Mesodermal cell (in vitro differentiated cells): Measurements from ENCODE around the gene PSKH1.

Source experiments
- H3K27ac ChIP-seq: 2 replicates; pipeline ENCODE4 v1.7.0; 2013; ENCODE audit warnings: mild to moderate bottlenecking, low read depth, low read length, moderate library complexity; ENCODE audit not compliant: severe bottlenecking
- H3K36me3 ChIP-seq: 2 replicates; pipeline ENCODE4 v1.7.1; 2013; ENCODE audit warnings: mild to moderate bottlenecking, low read length, moderate library complexity; ENCODE audit not compliant: control insufficient read depth, insufficient read depth
- H3K4me1 ChIP-seq: one replicate; pipeline ENCODE4 v1.7.1; 2013; ENCODE audit warnings: mild to moderate bottlenecking, low read length; ENCODE audit not compliant: insufficient read depth, control insufficient read depth, poor library complexity, severe bottlenecking
- H3K4me3 ChIP-seq: 2 replicates; pipeline ENCODE4 v1.7.0; 2013; ENCODE audit warnings: low read length, control low read depth, mild to moderate bottlenecking; ENCODE audit not compliant: insufficient read depth, poor library complexity, severe bottlenecking; ENCODE audit errors: extremely low read depth
- H3K9me3 ChIP-seq: 2 replicates; pipeline ENCODE4 v1.7.1; 2013; ENCODE audit warnings: mild to moderate bottlenecking, low read length, moderate library complexity; ENCODE audit not compliant: control insufficient read depth
- WGBS, 2 experiments: methylation state at CpG; one replicate each; pipeline ENCODE4 v1.1.5; 2013; ENCODE audit warnings: missing lambda C conversion rate in 2 of 2; ENCODE audit not compliant: insufficient coverage in 2 of 2; 5-methylcytosine and 5-hydroxymethylcytosine counted together

The PSKH1 gene

DNA sequence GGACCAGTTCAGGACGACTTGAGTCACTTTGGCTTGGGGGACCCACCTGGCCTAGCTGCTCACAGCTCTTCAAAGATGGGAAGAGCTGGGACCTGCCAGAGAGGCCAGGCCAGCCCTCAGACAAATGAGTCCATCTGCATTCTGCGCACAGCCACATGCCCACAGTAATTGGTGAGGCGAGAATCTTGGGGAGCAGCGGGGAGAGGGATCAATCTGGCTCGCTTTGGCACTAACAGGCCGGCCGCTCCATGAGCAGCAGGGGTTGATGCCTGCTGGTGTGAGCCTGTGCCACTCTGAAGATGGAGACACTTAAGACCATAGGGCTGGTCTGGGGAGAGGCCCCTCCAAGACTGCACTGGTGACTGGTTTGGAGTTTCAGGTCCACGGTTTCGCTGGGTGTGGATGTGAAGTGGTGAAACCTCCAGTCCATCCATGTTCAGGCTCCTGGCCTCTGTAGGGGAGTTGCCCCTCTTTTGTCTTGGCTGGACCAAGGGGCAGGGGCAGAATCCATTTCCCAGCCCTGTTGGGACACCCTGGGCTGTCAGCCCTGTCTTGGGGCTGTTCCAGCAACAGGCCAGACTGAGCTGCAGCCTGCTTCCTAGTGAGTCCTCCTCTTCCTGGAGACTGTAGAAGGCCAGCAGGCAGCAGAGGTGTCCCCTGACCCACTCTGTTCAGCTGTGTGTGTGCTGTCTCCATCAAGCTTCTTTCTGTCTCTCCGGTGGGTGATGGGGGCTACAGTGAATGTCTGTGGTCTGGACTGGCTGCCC, 31.3 kb downstream of the PSKH1 start:
- Histone ChIP-seq H3K9me3 (no peaks in the 10 kb centered on the region), H3K4me1 (peaks cover 3% of the 10 kb centered on the region), H3K36me3 (peaks cover 26% of the 10 kb centered on the region), H3K4me3 (no peak overlapping the region), H3K27ac (no peak overlapping the region)
- WGBS, 2 experiments: 91 to 97% methylated on average over 7 to 9 of the region's 10 CpGs

GRCh38 chr16:67926181-67926750, 33.2 kb downstream of the PSKH1 start:
- no peaks in the 10 kb centered on the region for H3K9me3 ChIP-seq
- H3K4me3 ChIP-seq: no peak overlapping the region
- peaks cover 27% of the 10 kb centered on the region for H3K36me3 ChIP-seq
- WGBS, 2 experiments: 80 to 88% methylated on average over 13 of the region's 13 CpGs
- peaks cover 3% of the 10 kb centered on the region for H3K4me1 ChIP-seq
- H3K27ac ChIP-seq: no peak overlapping the region

DNA sequence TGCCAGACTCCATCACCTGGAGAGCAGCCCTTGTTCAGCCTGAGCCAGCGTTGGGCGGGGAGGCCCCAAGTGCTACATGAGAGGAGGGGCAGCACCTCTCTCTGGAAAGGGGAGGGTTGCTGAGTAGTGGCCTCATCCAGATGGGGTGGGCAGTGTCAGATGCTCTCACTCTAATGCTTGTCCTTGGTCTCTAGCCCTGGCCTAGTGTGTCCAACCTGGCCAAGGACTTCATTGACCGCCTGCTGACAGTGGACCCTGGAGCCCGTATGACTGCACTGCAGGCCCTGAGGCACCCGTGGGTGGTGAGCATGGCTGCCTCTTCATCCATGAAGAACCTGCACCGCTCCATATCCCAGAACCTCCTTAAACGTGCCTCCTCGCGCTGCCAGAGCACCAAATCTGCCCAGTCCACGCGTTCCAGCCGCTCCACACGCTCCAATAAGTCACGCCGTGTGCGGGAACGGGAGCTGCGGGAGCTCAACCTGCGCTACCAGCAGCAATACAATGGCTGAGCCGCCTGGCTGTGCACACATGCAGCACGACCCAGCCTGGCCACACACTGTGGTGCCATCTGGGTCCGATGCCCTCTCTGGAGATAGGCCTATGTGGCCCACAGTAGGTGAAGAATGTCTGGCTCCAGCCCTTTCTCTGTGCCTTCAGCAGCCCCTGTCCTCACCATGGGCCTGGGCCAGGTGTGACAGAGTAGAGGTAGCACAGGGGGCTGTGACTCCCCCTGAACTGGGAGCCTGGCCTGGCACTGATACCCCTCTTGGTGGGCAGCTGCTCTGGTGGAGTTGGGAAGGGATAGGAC, 34.3 kb downstream of the PSKH1 start:
- 94 to 96% methylated on average over 19 to 21 of the region's 22 CpGs for WGBS, 2 experiments
- peaks cover 1% of the 10 kb centered on the region for H3K4me1 ChIP-seq
- H3K27ac ChIP-seq: no peak overlapping the region
- H3K4me3 ChIP-seq: no peak overlapping the region
- no peaks in the 10 kb centered on the region for H3K9me3 ChIP-seq
- H3K36me3 ChIP-seq: peaks cover 27% of the 10 kb centered on the region

GRCh38 chr16:67928147-67928546, 35.1 kb downstream of the PSKH1 start:
- H3K4me3 ChIP-seq: no peak overlapping the region
- WGBS, 2 experiments: 79 to 83% methylated on average over 4 to 5 of the region's 7 CpGs
- peaks cover 27% of the 10 kb centered on the region for H3K36me3 ChIP-seq
- no peaks in the 10 kb centered on the region for H3K4me1 ChIP-seq
- H3K27ac ChIP-seq: no peak overlapping the region
- H3K9me3 ChIP-seq: no peaks in the 10 kb centered on the region

DNA sequence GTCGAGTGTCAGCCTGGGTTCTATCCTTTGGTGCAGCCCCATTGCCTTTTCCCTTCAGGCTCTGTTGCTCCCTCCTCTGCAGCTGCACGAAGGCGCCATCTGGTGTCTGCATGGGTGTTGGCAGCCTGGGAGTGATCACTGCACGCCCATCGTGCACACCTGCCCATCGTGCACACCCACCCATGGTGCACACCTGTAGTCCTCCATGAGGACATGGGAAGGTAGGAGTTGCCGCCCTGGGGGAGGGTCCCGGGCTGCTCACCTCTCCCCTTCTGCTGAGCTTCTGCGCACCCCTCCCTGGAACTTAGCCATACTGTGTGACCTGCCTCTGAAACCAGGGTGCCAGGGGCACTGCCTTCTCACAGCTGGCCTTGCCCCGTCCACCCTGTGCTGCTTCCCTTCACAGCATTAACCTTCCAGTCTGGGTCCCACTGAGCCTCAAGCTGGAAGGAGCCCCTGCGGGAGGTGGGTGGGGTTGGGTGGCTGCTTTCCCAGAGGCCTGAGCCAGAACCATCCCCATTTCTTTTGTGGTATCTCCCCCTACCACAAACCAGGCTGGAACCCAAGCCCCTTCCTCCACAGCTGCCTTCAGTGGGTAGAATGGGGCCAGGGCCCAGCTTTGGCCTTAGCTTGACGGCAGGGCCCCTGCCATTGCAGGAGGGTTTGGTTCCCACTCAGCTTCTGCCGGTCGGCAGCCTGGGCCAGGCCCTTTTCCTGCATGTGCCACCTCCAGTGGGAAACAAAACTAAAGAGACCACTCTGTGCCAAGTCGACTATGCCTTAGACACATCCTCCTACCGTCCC, 35.7 kb downstream of the PSKH1 start:
- Histone ChIP-seq H3K36me3 (peaks cover 27% of the 10 kb centered on the region), H3K27ac (no peak overlapping the region), H3K9me3 (no peaks in the 10 kb centered on the region), H3K4me1 (no peaks in the 10 kb centered on the region), H3K4me3 (no peak overlapping the region)
- 57% methylated on average over 10 to 13 of the region's 16 CpGs for WGBS, 2 experiments

- Histone ChIP-seq H3K4me3 (no peak overlapping the region), H3K9me3 (no peaks in the 10 kb centered on the region), H3K4me1 (peaks cover 3% of the 10 kb centered on the region), H3K36me3 (peaks cover 27% of the 10 kb centered on the region), H3K27ac (no peak overlapping the region)
- 92 to 97% methylated on average over 14 of the region's 14 CpGs for WGBS, 2 experiments
These were observed 37.1 kb downstream of the PSKH1 start for GRCh38 chr16:67930191-67930590.

GRCh38 chr16:67930678-67931211, 37.7 kb downstream of the PSKH1 start:
- Histone ChIP-seq H3K4me3 (no peak overlapping the region), H3K36me3 (peaks cover 27% of the 10 kb centered on the region), H3K27ac (no peak overlapping the region), H3K4me1 (peaks cover 3% of the 10 kb centered on the region), H3K9me3 (no peaks in the 10 kb centered on the region)
- 93 to 95% methylated on average over 17 of the region's 17 CpGs for WGBS, 2 experiments

DNA sequence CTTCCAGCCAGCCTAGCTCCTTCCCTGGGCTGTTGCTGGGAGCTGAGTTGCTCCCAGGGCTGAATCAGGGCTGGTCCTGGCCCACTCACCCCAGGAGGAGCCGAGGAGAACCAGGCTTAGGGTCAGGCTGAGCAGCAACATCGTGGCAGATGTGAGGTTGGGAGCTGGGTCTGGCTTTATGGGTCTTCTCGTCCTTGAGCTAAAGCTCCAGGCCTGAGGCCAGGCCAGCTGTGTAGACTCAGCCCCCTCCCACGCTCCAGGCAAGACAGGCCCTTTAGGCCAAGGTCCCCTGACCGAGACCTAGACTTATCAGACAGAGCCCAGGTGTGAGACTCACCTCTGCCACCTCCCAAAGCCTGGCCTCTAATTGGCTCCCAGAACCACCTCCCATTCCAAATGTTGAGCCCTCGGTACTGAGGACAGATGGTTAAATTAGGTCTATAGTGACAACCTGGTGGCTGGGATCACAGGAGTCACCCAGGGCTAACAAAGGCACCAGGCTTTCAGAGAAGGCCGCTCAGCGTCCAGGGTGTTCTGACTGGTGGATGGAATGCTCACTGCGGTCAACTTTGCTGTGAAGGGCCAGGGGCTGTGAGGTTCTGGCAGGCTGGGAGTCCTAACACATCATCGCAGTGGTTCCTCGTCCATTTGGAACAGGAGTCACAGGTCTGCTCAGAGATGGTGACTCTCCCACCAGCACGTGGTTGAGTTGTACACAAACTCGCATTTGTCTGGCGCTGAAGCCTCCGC, 38.8 kb downstream of the PSKH1 start, which contains the start of gene CTRL:
TSS of gene CTRL (minus strand) at position 151 of the 750 bp plus-strand sequence. CDS start at position 141, 10 bp downstream.
- Histone ChIP-seq H3K36me3 (peaks cover 27% of the 10 kb centered on the region), H3K4me1 (peaks cover 3% of the 10 kb centered on the region), H3K4me3 (no peak within 1 kb of the TSS), H3K27ac (no peak within 1 kb of the TSS), H3K9me3 (no peaks in the 10 kb centered on the region)
- 91 to 95% methylated on average over 14 of the region's 15 CpGs for WGBS, 2 experiments

GRCh38 chr16:67932462-67932840, 39.4 kb downstream of the PSKH1 start:
- WGBS, 2 experiments: 85 to 90% methylated on average over 2 to 3 of the region's 4 CpGs
- H3K9me3 ChIP-seq: no peaks in the 10 kb centered on the region
- peaks cover 3% of the 10 kb centered on the region for H3K4me1 ChIP-seq
- H3K27ac ChIP-seq: no peak overlapping the region
- H3K36me3 ChIP-seq: peaks cover 27% of the 10 kb centered on the region
- no peak overlapping the region for H3K4me3 ChIP-seq
